Vagina (tissue), 2 donors: Measurements from ENCODE around the gene MRFAP1L1. TPM values are rescaled to one million over a fixed set of nuclear protein-coding genes. Genes with fewer than 3 reads are reported as not detected.
A peak's percentile ranks its signal among the peaks of the same experiment; 100 is the strongest.

Experiments
- DNase-seq, 2 donors: peaks; one replicate each; pipeline ENCODE4 v3.0.0-alpha.2; 2017; ENCODE audit errors: extremely low spot score in 2 of 2
- H3K27ac ChIP-seq: fragments of 200-600 bp; sonication (generic); one replicate; pipeline ENCODE4 v1.5.1; 2019
- H3K27me3 ChIP-seq: fragments of 200-600 bp; sonication (generic); one replicate; pipeline ENCODE4 v1.5.1; 2019
- H3K36me3 ChIP-seq, 2 donors: fragments of 200-600 bp; sonication (generic); one replicate each; pipeline ENCODE4 v1.5.1; 2017 to 2019
- H3K4me1 ChIP-seq: fragments of 200-600 bp; sonication (generic); one replicate; pipeline ENCODE4 v1.5.1; 2019
- H3K4me3 ChIP-seq, 2 donors: fragments of 200-600 bp; sonication (generic); 1 replicate in 1 of 2; 2 replicates in 1 of 2; pipeline ENCODE4 v1.5.1; 2016 to 2019
- H3K9me3 ChIP-seq: fragments of 200-600 bp; sonication (generic); one replicate; pipeline ENCODE4 v1.5.1; 2019
- CTCF ChIP-seq, 3 experiments: fragments of 450-650 bp in 2 of 3; fragments of 200-600 bp in 1 of 3; sonication (generic) in 1 of 3; IDR thresholded peaks; one replicate each; pipeline ENCODE4 v1.5.1; 2017 to 2019; ENCODE audit warnings: antibody characterized with exemption in 3 of 3, mild to moderate bottlenecking in 2 of 3, moderate library complexity in 2 of 3
- POLR2A ChIP-seq, 2 donors: fragments of 450-650 bp; IDR thresholded peaks; one replicate each; pipeline ENCODE4 v1.6.1; 2017; ENCODE audit warnings: antibody characterized with exemption in 2 of 2, mild to moderate bottlenecking in 2 of 2, moderate library complexity in 2 of 2
- POLR2AphosphoS5 ChIP-seq, 2 donors: sonication (generic); formaldehyde crosslinking; IDR thresholded peaks; one replicate each; pipeline ENCODE4 v1.9.0; 2017; ENCODE audit warnings: antibody characterized with exemption in 2 of 2, mild to moderate bottlenecking in 2 of 2, low read depth in 1 of 2; ENCODE audit not compliant: insufficient read depth in 1 of 2
- intact Hi-C: fragments of 100-400 bp; cut with DNase I; formaldehyde crosslinking; loops from one replicate; pipeline ENCODE4 v1.15.1; 2023
- total RNA-seq: library from RNA; depleted of rRNA; stranded (reverse); fragments of >200 nt; gene quantifications from one replicate; pipeline ENCODE4 v1.2.3, GENCODE V29; 2016

Gene MRFAP1L1
- total RNA-seq, 1 donor from 2014 or later: 73.9 TPM

GRCh38 chr4:6699388-6699787, 10.3 kb downstream of the MRFAP1L1 start:
- intact Hi-C loops: no loop called here
- no peak for TF ChIP-seq CTCF (IDR thresholded peaks at IDR 0.05)
- TF ChIP-seq POLR2AphosphoS5 (IDR thresholded peaks at IDR 0.05; ENCODE audit: insufficient read depth in 1 of 2, low read depth in 1 of 2): no peak
- no peak for TF ChIP-seq POLR2A (IDR thresholded peaks at IDR 0.05)
- Histone ChIP-seq H3K4me3 (no peak overlapping the region), H3K4me1 (peaks cover 35% of the 10 kb centered on the region), H3K27me3 (no peaks in the 10 kb centered on the region), H3K27ac (no peak overlapping the region), H3K9me3 (no peaks in the 10 kb centered on the region), H3K36me3 (no peaks in the 10 kb centered on the region)
- DNase-seq: no peak

- no peaks in the 10 kb centered on the region for H3K36me3 ChIP-seq
- no peaks in the 10 kb centered on the region for H3K27me3 ChIP-seq
- no peak for TF ChIP-seq CTCF (IDR thresholded peaks at IDR 0.05)
- DNase-seq: no peak
- H3K4me3 ChIP-seq: no peak overlapping the region
- H3K27ac ChIP-seq: peak overlapping the region; percentile 12
- H3K9me3 ChIP-seq: no peaks in the 10 kb centered on the region
- H3K4me1 ChIP-seq: peaks cover 50% of the 10 kb centered on the region
- intact Hi-C loops: no loop called here
These were observed 12.5 kb downstream of the MRFAP1L1 start for GRCh38 chr4:6697131-6697530.

DNA sequence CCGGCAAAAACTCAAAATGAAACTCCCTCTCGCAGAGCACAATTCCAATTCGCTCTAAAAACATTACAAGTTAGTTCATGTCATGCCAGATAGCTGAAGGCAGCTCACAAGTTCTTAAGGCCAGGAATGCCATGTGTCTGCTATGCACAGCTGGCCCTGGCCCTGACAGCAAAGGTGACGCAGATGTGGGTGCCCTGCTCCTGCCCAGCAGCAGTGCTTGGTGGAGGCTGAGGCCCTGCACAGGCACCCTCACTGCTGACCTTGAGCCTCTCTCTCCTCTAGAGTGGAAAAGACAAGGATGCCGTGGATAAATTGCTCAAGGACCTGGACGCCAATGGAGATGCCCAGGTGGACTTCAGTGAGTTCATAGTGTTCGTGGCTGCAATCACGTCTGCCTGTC, 13.1 kb downstream of the MRFAP1L1 start:
- Histone ChIP-seq H3K36me3 (no peaks in the 10 kb centered on the region), H3K27ac (peak overlapping the region; percentile 12), H3K27me3 (no peaks in the 10 kb centered on the region), H3K4me1 (peaks cover 50% of the 10 kb centered on the region), H3K9me3 (no peaks in the 10 kb centered on the region), H3K4me3 (no peak overlapping the region)
- peak in 1 of 2 donors; percentile 25 for TF ChIP-seq POLR2AphosphoS5 (IDR thresholded peaks at IDR 0.05; ENCODE audit: insufficient read depth in 1 of 2, low read depth in 1 of 2)
- no peak for TF ChIP-seq POLR2A (IDR thresholded peaks at IDR 0.05)
- TF ChIP-seq CTCF (IDR thresholded peaks at IDR 0.05): no peak
- intact Hi-C loops: no loop called here
- no peak for DNase-seq

- Histone ChIP-seq H3K27ac (peak overlapping the region; percentile 55), H3K9me3 (no peaks in the 10 kb centered on the region), H3K4me1 (peaks cover 50% of the 10 kb centered on the region), H3K27me3 (no peaks in the 10 kb centered on the region), H3K36me3 (no peaks in the 10 kb centered on the region), H3K4me3 (no peak overlapping the region)
- DNase-seq: no peak
- intact Hi-C loops: no loop called here
- TF ChIP-seq POLR2AphosphoS5 (IDR thresholded peaks at IDR 0.05; ENCODE audit: insufficient read depth in 1 of 2, low read depth in 1 of 2) (peak in 1 of 2 donors; percentile 34), CTCF (IDR thresholded peaks at IDR 0.05) (no peak), POLR2A (IDR thresholded peaks at IDR 0.05) (no peak)
These were observed 13.7 kb downstream of the MRFAP1L1 start for GRCh38 chr4:6695660-6696610.
